ENCODE results near the gene SH3TC2.

- TF ChIP-seq CTCF (IDR thresholded peaks at IDR 0.05 in 2 of 3, conservative IDR thresholded peaks at IDR 0.05 in 1 of 3; ENCODE audit: control insufficient read depth in 2 of 3, extremely low read depth in 1 of 3, insufficient read depth in 1 of 3, low read depth in 3 of 3, low read length in 3 of 3), result no peak
- TF ChIP-seq SMC3 (IDR thresholded peaks at IDR 0.05; ENCODE audit: borderline replicate concordance, low read length), result no peak
- TF ChIP-seq POLR2AphosphoS5 (IDR thresholded peaks at IDR 0.05; ENCODE audit: low read length), result no peak
- no peak for TF ChIP-seq EP300 (IDR thresholded peaks at IDR 0.05; ENCODE audit: borderline replicate concordance in 1 of 2, control insufficient read depth in 1 of 2, low read depth in 2 of 2, low read length in 2 of 2)
Observed at GRCh38 chr5:148965511-148966265, 97.2 kb downstream of the SH3TC2 start.

Data from GM12878 (cell line).